NB4 (cell line): ENCODE data around the gene AGBL4.

Source experiments
- MYC ChIP-seq: IDR thresholded peaks from 2 replicates; pipeline ENCODE4 v1.6.1; 2011; ENCODE audit warnings: low read depth, low read length
- TF ChIP-seq, protein P1 (sequence below): IDR thresholded peaks from one replicate; pipeline ENCODE4 v1.5.1; 2012; ENCODE audit warnings: low read depth, low read length

DNA sequence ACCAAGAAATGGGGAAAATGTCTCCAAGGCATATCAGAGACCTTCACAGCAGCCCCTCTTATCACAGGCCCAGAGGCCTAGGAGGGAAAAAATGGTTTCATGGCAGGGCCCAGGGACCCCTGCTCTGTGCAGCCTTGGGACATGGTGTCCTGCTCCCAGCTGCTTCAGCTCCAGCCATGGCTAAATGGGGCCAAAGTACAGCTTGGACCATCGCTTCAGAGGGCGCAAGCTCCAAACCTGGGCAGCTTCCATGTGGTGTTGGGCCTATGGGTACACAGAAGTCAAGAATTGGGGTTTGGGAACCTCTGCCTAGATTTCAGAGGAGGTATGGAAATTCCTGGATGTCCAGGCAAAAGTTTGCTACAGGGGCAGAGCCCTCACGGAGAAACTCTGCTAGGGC is 964.7 kb downstream of the AGBL4 start:
- TF ChIP-seq, protein P1, sequence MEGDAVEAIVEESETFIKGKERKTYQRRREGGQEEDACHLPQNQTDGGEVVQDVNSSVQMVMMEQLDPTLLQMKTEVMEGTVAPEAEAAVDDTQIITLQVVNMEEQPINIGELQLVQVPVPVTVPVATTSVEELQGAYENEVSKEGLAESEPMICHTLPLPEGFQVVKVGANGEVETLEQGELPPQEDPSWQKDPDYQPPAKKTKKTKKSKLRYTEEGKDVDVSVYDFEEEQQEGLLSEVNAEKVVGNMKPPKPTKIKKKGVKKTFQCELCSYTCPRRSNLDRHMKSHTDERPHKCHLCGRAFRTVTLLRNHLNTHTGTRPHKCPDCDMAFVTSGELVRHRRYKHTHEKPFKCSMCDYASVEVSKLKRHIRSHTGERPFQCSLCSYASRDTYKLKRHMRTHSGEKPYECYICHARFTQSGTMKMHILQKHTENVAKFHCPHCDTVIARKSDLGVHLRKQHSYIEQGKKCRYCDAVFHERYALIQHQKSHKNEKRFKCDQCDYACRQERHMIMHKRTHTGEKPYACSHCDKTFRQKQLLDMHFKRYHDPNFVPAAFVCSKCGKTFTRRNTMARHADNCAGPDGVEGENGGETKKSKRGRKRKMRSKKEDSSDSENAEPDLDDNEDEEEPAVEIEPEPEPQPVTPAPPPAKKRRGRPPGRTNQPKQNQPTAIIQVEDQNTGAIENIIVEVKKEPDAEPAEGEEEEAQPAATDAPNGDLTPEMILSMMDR: no peak
- TF ChIP-seq MYC: no peak
